Activated CD4-positive, alpha-beta T cell treated with anti-CD3 and anti-CD28 coated beads, Interleukin-2, amount 10 ng/mL, durations not matched to agents 7 days and 5 days (primary cell): ENCODE results near the gene FCAR. TPM values are rescaled to one million over a fixed set of nuclear protein-coding genes. Genes with fewer than 3 reads are reported as not detected.
"Not testable (repeated sequence)": the region's sequence is repeated elsewhere in the genome, so short reads cannot be mapped to it uniquely, and the experiment has no call there.

Source experiments
- CTCF ChIA-PET: fragments of 350-600 bp; sonication (Branson Sonifier 250); formaldehyde crosslinking; loops from one replicate; lab custom pipeline; 2021; ENCODE audit warnings: antibody characterized with exemption; lab: Charles Lee
- POLR2A ChIA-PET: fragments of 350-600 bp; sonication (Branson Sonifier 250); formaldehyde crosslinking; loops from one replicate; lab custom pipeline; 2021; ENCODE audit warnings: antibody characterized with exemption; lab: Charles Lee
- DNase-seq: peaks from one replicate; pipeline ENCODE4 v3.0.0-alpha.2; 2020
- H3K27ac Mint-ChIP-seq: one replicate; pipeline ENCODE4 v1.8.0; 2021; ENCODE audit warnings: mild to moderate bottlenecking, moderate library complexity, mixed read lengths
- H3K27me3 Mint-ChIP-seq: one replicate; pipeline ENCODE4 v1.8.0; 2021; ENCODE audit warnings: mixed read lengths
- H3K36me3 Mint-ChIP-seq: one replicate; pipeline ENCODE4 v1.8.0; 2021; ENCODE audit warnings: low read depth, mixed read lengths
- H3K4me1 Mint-ChIP-seq: one replicate; pipeline ENCODE4 v1.8.0; 2021; ENCODE audit warnings: mixed read lengths
- H3K4me3 Mint-ChIP-seq: one replicate; pipeline ENCODE4 v1.8.0; 2021; ENCODE audit warnings: mild to moderate bottlenecking, moderate library complexity, mixed read lengths
- H3K9me3 Mint-ChIP-seq: one replicate; pipeline ENCODE4 v1.8.0; 2021; ENCODE audit warnings: mixed read lengths
- total RNA-seq, 2 experiments: library from RNA; stranded (reverse); gene quantifications; one replicate each; pipeline ENCODE4 v1.2.3, GENCODE V29; 2021

Gene FCAR
- total RNA-seq, 2 experiments from 2014 or later, result not detected

- H3K36me3 Mint-ChIP-seq, H3K27me3 Mint-ChIP-seq, H3K4me1 Mint-ChIP-seq, DNase-seq, H3K9me3 Mint-ChIP-seq, CTCF ChIA-PET, H3K4me3 Mint-ChIP-seq, POLR2A ChIA-PET, H3K27ac Mint-ChIP-seq: not testable (repeated sequence)
Observed at GRCh38 chr19:54863459-54863858, 10.6 kb upstream of the FCAR start.

GRCh38 chr19:54871696-54872095, 2.3 kb upstream of the FCAR start:
- no peaks in the 10 kb centered on the region for H3K9me3 Mint-ChIP-seq
- peaks cover 15% of the 10 kb centered on the region for H3K27me3 Mint-ChIP-seq
- peaks cover 6% of the 10 kb centered on the region for H3K4me1 Mint-ChIP-seq
- H3K27ac Mint-ChIP-seq, result no peak overlapping the region
- no peak for DNase-seq
- no peak overlapping the region for H3K4me3 Mint-ChIP-seq
- CTCF ChIA-PET, result interaction anchor here (2.1 kb wide), 1 partner anchor 10 kb away, joined by 8 read pairs; no protein-coding TSS in a partner anchor
- no peaks in the 10 kb centered on the region for H3K36me3 Mint-ChIP-seq
- POLR2A ChIA-PET, result no interaction called here

GRCh38 chr19:54875506-54875905, 1.5 kb downstream of the FCAR start:
- ChIA-PET CTCF (interaction anchor here (0.7 kb wide), 1 partner anchor 570 kb away, joined by 4 read pairs; no protein-coding TSS in a partner anchor), POLR2A (no interaction called here)
- no peaks in the 10 kb centered on the region for H3K9me3 Mint-ChIP-seq
- peaks cover 6% of the 10 kb centered on the region for H3K4me1 Mint-ChIP-seq
- H3K36me3 Mint-ChIP-seq, result no peaks in the 10 kb centered on the region
- no peak overlapping the region for H3K4me3 Mint-ChIP-seq
- no peak for DNase-seq
- no peak overlapping the region for H3K27ac Mint-ChIP-seq
- H3K27me3 Mint-ChIP-seq, result peaks cover 29% of the 10 kb centered on the region

- H3K4me3 Mint-ChIP-seq, result no peak overlapping the region
- no peaks in the 10 kb centered on the region for H3K36me3 Mint-ChIP-seq
- H3K9me3 Mint-ChIP-seq, result no peaks in the 10 kb centered on the region
- no peak overlapping the region for H3K27ac Mint-ChIP-seq
- ChIA-PET CTCF (no interaction called here), POLR2A (no interaction called here)
- H3K4me1 Mint-ChIP-seq, result peaks cover 10% of the 10 kb centered on the region
- peaks cover 35% of the 10 kb centered on the region for H3K27me3 Mint-ChIP-seq
- DNase-seq, result no peak
Observed at GRCh38 chr19:54877471-54877870, 3.4 kb downstream of the FCAR start.

GRCh38 chr19:54881884-54882283, 7.8 kb downstream of the FCAR start:
- no peaks in the 10 kb centered on the region for H3K9me3 Mint-ChIP-seq
- H3K4me3 Mint-ChIP-seq, result no peak overlapping the region
- no peak overlapping the region for H3K27ac Mint-ChIP-seq
- POLR2A ChIA-PET, result no interaction called here
- no peak for DNase-seq
- peaks cover 26% of the 10 kb centered on the region for H3K27me3 Mint-ChIP-seq
- peaks cover 14% of the 10 kb centered on the region for H3K4me1 Mint-ChIP-seq
- no peaks in the 10 kb centered on the region for H3K36me3 Mint-ChIP-seq
- CTCF ChIA-PET, result interaction anchor here (0.9 to 1.8 kb wide), 13 partner anchors 7 to 541 kb away, joined by 3 to 8 read pairs (median 3); no protein-coding TSS in a partner anchor

GRCh38 chr19:54882758-54883157, 8.7 kb downstream of the FCAR start:
- Mint-ChIP-seq H3K36me3 (no peaks in the 10 kb centered on the region), H3K4me1 (peaks cover 14% of the 10 kb centered on the region), H3K27ac (peak overlapping the region; percentile 89), H3K27me3 (peaks cover 19% of the 10 kb centered on the region), H3K9me3 (no peaks in the 10 kb centered on the region), H3K4me3 (peak overlapping the region; percentile 53)
- POLR2A ChIA-PET, result no interaction called here
- peak; percentile 37 for DNase-seq
- CTCF ChIA-PET, result interaction anchor here (0.5 to 1.4 kb wide), 3 partner anchors 17 to 350 kb away, joined by 3 read pairs; no protein-coding TSS in a partner anchor

GRCh38 chr19:54883228-54883627, 9.2 kb downstream of the FCAR start:
- CTCF ChIA-PET, result interaction anchor here (0.5 kb wide), 1 partner anchor 351 kb away, joined by 3 read pairs; no protein-coding TSS in a partner anchor
- Mint-ChIP-seq H3K9me3 (no peaks in the 10 kb centered on the region), H3K27ac (peak overlapping the region; percentile 89), H3K4me1 (peaks cover 14% of the 10 kb centered on the region), H3K27me3 (peaks cover 17% of the 10 kb centered on the region), H3K36me3 (no peaks in the 10 kb centered on the region), H3K4me3 (no peak overlapping the region)
- no peak for DNase-seq
- POLR2A ChIA-PET, result no interaction called here

- no peaks in the 10 kb centered on the region for H3K9me3 Mint-ChIP-seq
- DNase-seq, result no peak
- no peak overlapping the region for H3K27ac Mint-ChIP-seq
- CTCF ChIA-PET, result no interaction called here
- H3K27me3 Mint-ChIP-seq, result peaks cover 2% of the 10 kb centered on the region
- H3K4me3 Mint-ChIP-seq, result no peak overlapping the region
- no peaks in the 10 kb centered on the region for H3K36me3 Mint-ChIP-seq
- POLR2A ChIA-PET, result no interaction called here
- peaks cover 3% of the 10 kb centered on the region for H3K4me1 Mint-ChIP-seq
Observed at GRCh38 chr19:54888239-54888638, 14.2 kb downstream of the FCAR start.

GRCh38 chr19:54889566-54889965, 15.5 kb downstream of the FCAR start:
- Mint-ChIP-seq H3K9me3 (no peaks in the 10 kb centered on the region), H3K27me3 (peaks cover 2% of the 10 kb centered on the region), H3K4me3 (no peak overlapping the region), H3K36me3 (no peaks in the 10 kb centered on the region), H3K4me1 (no peaks in the 10 kb centered on the region), H3K27ac (no peak overlapping the region)
- DNase-seq, result no peak
- ChIA-PET POLR2A (no interaction called here), CTCF (interaction anchor here (0.6 kb wide), 1 partner anchor 8 kb away, joined by 3 read pairs; no protein-coding TSS in a partner anchor)

GRCh38 chr19:54893406-54893805, 19.4 kb downstream of the FCAR start:
- Mint-ChIP-seq H3K9me3 (no peaks in the 10 kb centered on the region), H3K27me3 (peaks cover 5% of the 10 kb centered on the region), H3K4me3 (no peak overlapping the region), H3K27ac (no peak overlapping the region), H3K4me1 (no peaks in the 10 kb centered on the region), H3K36me3 (no peaks in the 10 kb centered on the region)
- ChIA-PET CTCF (no interaction called here), POLR2A (no interaction called here)
- DNase-seq, result no peak

GRCh38 chr19:54894106-54894505, 20.1 kb downstream of the FCAR start:
- H3K9me3 Mint-ChIP-seq, H3K27me3 Mint-ChIP-seq, H3K36me3 Mint-ChIP-seq, DNase-seq, CTCF ChIA-PET, H3K4me3 Mint-ChIP-seq, POLR2A ChIA-PET, H3K4me1 Mint-ChIP-seq, H3K27ac Mint-ChIP-seq: not testable (repeated sequence)

GRCh38 chr19:54896036-54896435, 22.0 kb downstream of the FCAR start:
- Mint-ChIP-seq H3K4me1 (no peaks in the 10 kb centered on the region), H3K27me3 (peaks cover 12% of the 10 kb centered on the region), H3K27ac (no peak overlapping the region)

GRCh38 chr19:54898685-54899084, 24.6 kb downstream of the FCAR start:
- DNase-seq, H3K9me3 Mint-ChIP-seq, H3K27ac Mint-ChIP-seq, H3K4me3 Mint-ChIP-seq, H3K4me1 Mint-ChIP-seq, H3K27me3 Mint-ChIP-seq, H3K36me3 Mint-ChIP-seq, CTCF ChIA-PET, POLR2A ChIA-PET: not testable (repeated sequence)

More at GRCh38 chr19:54896036-54896435, 22.0 kb downstream of the FCAR start:
- POLR2A ChIA-PET, result no interaction called here
- no peak overlapping the region for H3K4me3 Mint-ChIP-seq
- CTCF ChIA-PET, result no interaction called here
- H3K36me3 Mint-ChIP-seq, result no peaks in the 10 kb centered on the region
- H3K9me3 Mint-ChIP-seq, result no peaks in the 10 kb centered on the region
- DNase-seq, result no peak

- H3K9me3 Mint-ChIP-seq, H3K27ac Mint-ChIP-seq, DNase-seq, CTCF ChIA-PET, POLR2A ChIA-PET, H3K36me3 Mint-ChIP-seq, H3K27me3 Mint-ChIP-seq, H3K4me3 Mint-ChIP-seq, H3K4me1 Mint-ChIP-seq: not testable (repeated sequence)
Observed at GRCh38 chr19:54899646-54900045, 25.6 kb downstream of the FCAR start.
